HUES6 (cell line): ENCODE data around the gene MORN5.

ENCODE experiments used
- H3K27ac ChIP-seq: 2 replicates; pipeline ENCODE4 v1.7.0; 2013; ENCODE audit warnings: low read depth, mild to moderate bottlenecking, low read length, inconsistent platforms
- H3K27me3 ChIP-seq: 2 replicates; pipeline ENCODE4 v1.6.1; 2013; ENCODE audit warnings: low read length; ENCODE audit not compliant: control insufficient read depth, insufficient read depth
- H3K36me3 ChIP-seq: 2 replicates; pipeline ENCODE4 v1.6.1; 2013; ENCODE audit warnings: low read length; ENCODE audit not compliant: control insufficient read depth, insufficient read depth
- H3K4me1 ChIP-seq: 2 replicates; pipeline ENCODE4 v1.6.1; 2013; ENCODE audit warnings: low read length; ENCODE audit not compliant: control insufficient read depth, insufficient read depth
- H3K4me3 ChIP-seq: 2 replicates; pipeline ENCODE4 v1.5.1; 2013; ENCODE audit warnings: low read depth, low read length
- H3K9ac ChIP-seq: one replicate; pipeline ENCODE4 v1.6.1; 2013; ENCODE audit warnings: mild to moderate bottlenecking, low read length
- H3K9me3 ChIP-seq: 2 replicates; pipeline ENCODE4 v1.6.1; 2013; ENCODE audit warnings: low read depth, low read length; ENCODE audit not compliant: control insufficient read depth, insufficient read depth

The MORN5 gene

DNA sequence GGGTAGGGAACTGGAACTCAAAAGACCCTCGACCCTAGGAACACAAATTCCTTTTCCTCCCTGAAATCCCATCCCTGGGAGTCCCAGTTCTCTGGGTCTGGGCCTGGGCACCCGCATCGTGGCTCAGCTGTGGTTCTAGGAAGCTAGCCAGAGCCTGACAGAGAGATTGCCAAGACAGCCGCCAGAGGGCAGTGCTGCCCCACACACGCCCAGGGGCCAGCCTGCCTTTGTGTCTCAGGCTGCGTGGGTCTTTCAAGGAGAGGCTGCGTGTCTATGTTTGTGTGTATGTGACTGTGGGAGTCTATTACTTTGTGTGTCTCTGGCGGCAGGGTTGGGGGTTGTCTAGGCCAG is 34.6 kb upstream of the MORN5 start:
- Histone ChIP-seq H3K4me1 (peaks cover 19% of the 10 kb centered on the region), H3K9ac (no peak overlapping the region), H3K27me3 (peaks cover 40% of the 10 kb centered on the region), H3K9me3 (no peaks in the 10 kb centered on the region), H3K36me3 (no peaks in the 10 kb centered on the region), H3K27ac (no peak overlapping the region), H3K4me3 (peak overlapping the region; percentile 72; the same call in 1 of the 2 replicates)

DNA sequence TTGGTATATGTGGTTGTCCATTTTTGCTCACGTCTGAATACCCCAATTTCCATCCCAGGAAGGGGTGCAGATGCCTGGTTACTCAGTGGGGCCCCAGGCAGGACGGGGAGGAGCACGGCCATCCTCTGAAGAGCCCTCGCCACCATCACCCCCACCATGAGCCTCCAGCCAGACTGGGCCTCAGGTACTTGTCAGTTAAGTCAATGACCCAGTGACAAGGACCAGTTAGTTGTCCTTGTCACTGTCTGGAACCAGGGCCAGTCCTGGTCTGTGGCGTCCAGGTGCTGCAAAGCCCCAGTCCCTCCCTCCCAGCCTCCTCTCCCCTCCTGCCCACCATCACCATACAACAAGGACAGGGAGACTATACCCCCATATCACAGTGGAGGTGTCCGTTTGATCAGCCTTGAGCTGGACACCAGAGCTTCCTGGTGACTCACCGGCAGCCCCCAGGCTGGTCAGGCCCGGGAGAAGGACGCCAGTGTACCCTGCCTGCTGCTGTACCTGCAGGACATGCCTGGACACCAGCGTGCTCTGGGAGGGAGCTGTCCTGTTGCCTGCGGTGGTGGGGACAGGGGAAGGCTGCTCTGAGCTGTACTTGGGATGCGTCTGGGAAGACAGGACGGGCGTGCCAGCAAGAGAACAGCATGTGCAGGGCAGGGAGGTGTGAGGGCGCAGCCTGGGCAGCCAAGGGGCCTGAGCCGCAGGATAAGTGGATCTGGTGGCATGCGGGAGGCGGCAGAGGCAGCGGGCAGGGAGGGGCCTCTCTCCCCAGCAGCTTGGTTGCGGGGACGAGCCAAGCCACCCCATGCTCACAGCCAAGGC is 34.0 kb upstream of the MORN5 start:
- H3K27me3 ChIP-seq: peaks cover 40% of the 10 kb centered on the region
- no peak overlapping the region for H3K27ac ChIP-seq
- no peaks in the 10 kb centered on the region for H3K9me3 ChIP-seq
- H3K4me3 ChIP-seq: peak overlapping the region; percentile 72
- peak overlapping the region; percentile 75 for H3K9ac ChIP-seq
- peaks cover 19% of the 10 kb centered on the region for H3K4me1 ChIP-seq
- no peaks in the 10 kb centered on the region for H3K36me3 ChIP-seq

DNA sequence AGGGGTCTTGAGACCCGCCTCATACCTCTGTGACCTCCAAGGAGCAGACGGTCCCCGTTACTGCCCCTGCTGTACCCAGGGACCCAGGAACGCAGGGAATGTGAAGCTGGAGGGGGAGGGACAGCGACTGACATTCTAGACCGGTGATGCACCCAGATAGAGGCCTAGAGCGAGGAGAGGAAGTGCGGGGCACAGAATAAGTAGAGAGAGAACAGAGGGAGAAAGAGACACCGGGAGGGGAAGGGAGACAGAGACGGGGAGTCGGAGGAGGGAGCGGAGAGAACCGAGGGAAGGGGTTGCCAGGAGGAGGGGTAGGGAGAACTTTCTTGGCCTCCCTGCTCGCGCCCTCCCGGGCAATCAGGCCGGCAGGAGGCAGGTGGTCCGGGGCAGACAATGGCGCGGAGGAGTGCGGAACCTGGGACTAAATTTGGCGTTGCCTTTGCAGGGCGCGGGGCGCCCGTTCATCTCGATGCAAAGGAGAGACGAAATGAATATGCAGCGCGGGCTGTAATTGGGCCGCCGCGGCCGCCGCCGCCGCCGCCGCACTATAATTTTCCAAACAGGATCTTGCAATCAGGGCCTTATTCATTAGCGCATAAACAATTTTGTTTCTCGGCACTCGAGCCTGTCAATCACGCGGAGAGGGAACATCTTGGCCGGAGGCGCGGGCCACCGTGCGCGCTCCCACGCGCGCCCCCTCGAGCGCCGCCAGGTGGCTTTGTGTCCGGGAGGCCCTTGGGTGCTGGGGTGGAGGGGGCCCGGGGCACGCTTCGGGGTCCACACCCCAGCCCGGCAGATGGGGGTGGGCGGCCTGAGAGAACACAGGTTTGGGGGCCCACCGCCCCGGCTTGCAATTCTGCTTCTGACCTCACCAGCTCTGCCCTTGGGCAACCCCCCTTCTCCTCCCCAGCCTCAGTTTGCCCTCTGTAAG is 33.1 kb upstream of the MORN5 start:
- peaks cover 27% of the 10 kb centered on the region for H3K4me1 ChIP-seq
- no peaks in the 10 kb centered on the region for H3K9me3 ChIP-seq
- H3K36me3 ChIP-seq: no peaks in the 10 kb centered on the region
- peaks cover 47% of the 10 kb centered on the region for H3K27me3 ChIP-seq
- H3K9ac ChIP-seq: peak overlapping the region; percentile 75
- H3K4me3 ChIP-seq: peak overlapping the region; percentile 72
- H3K27ac ChIP-seq: no peak overlapping the region

DNA sequence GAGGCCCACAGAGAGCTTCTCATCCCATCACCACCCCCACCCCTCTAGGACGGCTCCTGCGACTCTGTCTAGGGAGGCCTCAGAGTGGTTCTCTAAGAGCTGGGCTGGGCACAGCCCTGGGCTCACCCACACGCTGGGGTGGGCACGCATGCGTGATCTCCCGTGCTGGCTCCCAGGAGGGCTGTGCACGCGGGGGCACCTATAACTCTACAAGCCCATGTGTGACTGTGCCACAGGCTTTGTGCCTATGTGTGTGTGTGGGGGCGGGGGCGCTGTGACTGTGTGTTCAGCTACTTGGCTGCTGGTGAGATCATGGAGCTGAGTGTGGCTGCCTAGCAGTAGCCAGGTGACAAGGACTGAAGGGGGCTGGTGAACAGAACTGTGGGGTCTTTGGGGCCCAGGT is 32.3 kb upstream of the MORN5 start:
- Histone ChIP-seq H3K27ac (no peak overlapping the region), H3K9me3 (no peaks in the 10 kb centered on the region), H3K4me1 (peaks cover 35% of the 10 kb centered on the region), H3K27me3 (peaks cover 47% of the 10 kb centered on the region), H3K4me3 (no peak overlapping the region), H3K9ac (no peak overlapping the region), H3K36me3 (no peaks in the 10 kb centered on the region)

DNA sequence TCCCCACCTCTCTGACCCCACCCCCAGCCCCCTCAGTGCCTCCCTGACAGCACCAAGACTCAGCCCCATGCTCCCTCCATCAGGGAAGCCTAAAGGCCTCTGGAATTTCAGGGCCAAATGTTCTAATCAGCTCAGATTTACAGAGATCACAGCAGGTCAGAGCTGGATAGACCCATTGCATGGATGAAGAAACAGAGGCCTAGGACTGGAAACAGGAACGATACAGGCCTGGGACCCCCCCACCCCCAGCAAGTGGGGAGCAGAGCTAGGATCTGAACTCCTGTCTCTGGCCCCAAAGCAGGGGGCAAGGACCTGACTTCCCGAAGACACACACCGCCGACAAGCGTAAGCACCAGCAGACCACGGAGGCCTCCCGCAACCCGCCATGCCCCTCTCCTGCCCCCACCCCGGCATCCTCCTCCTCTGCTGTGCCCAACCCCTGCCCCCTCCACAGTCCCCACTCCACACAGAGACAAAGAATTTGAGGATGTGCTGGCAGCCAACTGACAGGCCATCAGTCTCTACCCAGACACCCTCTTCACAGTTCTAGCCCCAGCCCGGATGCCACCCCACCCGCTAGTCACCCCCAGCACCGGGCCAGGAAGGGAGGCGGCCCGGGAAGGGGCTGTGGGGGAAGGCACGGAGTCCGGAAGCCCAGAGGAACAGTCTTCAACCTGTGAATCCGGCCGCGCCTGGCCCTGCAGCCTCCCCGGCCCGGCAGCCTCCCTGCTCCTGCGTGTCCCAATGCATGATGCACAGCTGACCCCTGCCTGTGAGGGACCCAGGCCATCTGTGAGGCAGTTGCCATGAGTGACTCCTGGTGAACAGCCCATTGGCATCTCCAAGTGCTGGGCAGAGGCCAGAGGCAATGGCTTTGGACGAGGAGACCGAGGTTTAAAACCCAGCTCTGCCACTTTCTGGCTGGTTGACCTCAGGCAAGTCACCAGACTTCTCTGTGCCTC is 31.4 kb upstream of the MORN5 start:
- peaks cover 34% of the 10 kb centered on the region for H3K4me1 ChIP-seq
- peaks cover 47% of the 10 kb centered on the region for H3K27me3 ChIP-seq
- H3K9me3 ChIP-seq: no peaks in the 10 kb centered on the region
- no peak overlapping the region for H3K27ac ChIP-seq
- H3K36me3 ChIP-seq: no peaks in the 10 kb centered on the region
- no peak overlapping the region for H3K4me3 ChIP-seq
- H3K9ac ChIP-seq: no peak overlapping the region

DNA sequence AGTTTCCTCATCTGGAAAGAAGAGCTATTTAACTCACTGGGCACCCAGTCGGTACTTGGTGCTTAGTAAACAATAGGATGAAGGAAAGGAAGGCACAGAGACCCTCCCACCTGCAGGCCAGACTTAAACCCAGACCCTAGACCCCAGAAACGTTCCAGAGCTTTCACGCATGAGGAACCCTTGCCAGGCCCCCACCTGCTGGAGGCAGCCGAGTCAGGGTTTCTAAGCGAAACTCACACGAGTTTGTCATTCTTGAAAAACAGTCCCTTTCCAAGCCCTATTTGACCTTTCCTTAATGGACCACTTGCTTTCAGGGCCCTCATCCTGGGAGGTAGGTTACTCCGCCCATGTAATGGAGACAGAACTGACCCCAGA is 30.8 kb upstream of the MORN5 start:
- Histone ChIP-seq H3K36me3 (no peaks in the 10 kb centered on the region), H3K27me3 (peaks cover 47% of the 10 kb centered on the region), H3K4me3 (no peak overlapping the region), H3K4me1 (peaks cover 39% of the 10 kb centered on the region), H3K27ac (no peak overlapping the region), H3K9me3 (no peaks in the 10 kb centered on the region), H3K9ac (no peak overlapping the region)

DNA sequence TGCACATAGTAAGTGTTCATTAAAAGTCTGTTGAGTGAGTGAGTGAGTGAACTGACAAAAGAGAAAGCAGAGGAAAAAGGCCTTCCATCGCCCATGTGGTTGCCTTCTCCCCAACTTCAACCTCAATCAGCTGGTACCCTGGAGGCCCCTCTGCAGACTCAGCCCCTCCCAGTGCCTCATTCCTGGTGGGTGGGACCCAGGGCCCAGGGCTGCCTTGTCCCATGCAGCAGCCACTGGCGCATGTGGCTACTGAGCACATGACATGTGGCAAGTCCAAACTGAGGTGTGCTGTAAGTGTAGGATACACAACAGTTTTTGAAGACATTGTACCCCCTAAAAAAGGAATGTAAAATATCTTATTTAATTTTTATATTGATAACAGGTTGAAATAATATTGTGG is 29.7 kb upstream of the MORN5 start:
- Histone ChIP-seq H3K4me3 (no peak overlapping the region), H3K4me1 (peaks cover 49% of the 10 kb centered on the region), H3K27me3 (peaks cover 39% of the 10 kb centered on the region), H3K9me3 (no peaks in the 10 kb centered on the region), H3K9ac (no peak overlapping the region), H3K36me3 (no peaks in the 10 kb centered on the region), H3K27ac (no peak overlapping the region)

DNA sequence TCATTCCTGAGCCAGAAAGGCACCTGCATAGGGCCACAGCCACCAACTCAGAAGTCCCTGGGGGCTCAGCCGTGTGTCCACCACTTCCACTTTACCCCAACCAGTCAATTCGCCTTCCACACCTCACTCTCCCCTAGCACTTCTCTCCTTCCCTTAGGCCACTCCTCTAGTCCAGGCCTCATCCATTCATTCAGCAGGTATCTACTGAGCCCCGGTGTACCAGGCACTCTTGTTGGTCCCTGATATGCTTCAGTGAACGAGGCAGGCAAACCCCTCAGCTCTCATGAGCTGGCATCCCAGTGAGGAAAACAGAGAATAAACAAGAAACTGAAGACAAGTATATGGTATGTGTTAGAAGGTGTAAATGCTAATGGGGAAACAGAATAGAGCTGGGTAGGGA is 28.9 kb upstream of the MORN5 start:
- H3K36me3 ChIP-seq: no peaks in the 10 kb centered on the region
- no peak overlapping the region for H3K9ac ChIP-seq
- H3K4me3 ChIP-seq: no peak overlapping the region
- H3K4me1 ChIP-seq: peaks cover 46% of the 10 kb centered on the region
- no peak overlapping the region for H3K27ac ChIP-seq
- H3K9me3 ChIP-seq: no peaks in the 10 kb centered on the region
- H3K27me3 ChIP-seq: peaks cover 32% of the 10 kb centered on the region

DNA sequence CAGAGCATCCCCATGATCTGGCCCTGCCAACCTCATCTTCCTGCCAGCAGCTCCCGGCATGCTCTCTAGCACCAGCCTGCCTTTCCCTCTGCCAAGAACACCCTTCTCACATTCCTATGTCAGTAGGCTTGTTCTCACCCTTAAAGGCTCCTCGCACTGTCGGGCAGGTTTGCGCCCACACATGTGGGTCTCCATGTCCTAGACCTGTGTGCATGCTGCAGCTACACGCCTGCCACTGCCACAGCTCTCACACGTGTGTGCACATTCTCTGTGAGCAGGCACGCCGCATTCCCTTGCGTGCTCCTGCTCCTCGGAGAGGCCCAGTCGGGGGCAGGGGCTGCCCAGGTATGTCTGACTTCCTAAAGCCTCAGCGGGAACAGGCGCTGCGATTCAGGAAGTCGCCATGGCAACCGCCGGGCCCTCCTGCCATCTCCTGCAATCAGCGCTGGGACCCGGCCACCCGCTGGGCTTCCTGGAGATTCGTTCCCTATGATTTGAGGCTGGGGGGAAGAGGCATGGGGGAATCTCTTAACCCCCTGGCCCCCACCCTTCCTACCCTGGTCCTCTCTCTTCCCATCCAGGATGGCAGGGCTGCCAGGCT is 28.2 kb upstream of the MORN5 start:
- H3K27ac ChIP-seq: no peak overlapping the region
- H3K9ac ChIP-seq: no peak overlapping the region
- peaks cover 25% of the 10 kb centered on the region for H3K27me3 ChIP-seq
- no peaks in the 10 kb centered on the region for H3K36me3 ChIP-seq
- H3K9me3 ChIP-seq: no peaks in the 10 kb centered on the region
- H3K4me1 ChIP-seq: peaks cover 41% of the 10 kb centered on the region
- H3K4me3 ChIP-seq: peak overlapping the region; percentile 17

DNA sequence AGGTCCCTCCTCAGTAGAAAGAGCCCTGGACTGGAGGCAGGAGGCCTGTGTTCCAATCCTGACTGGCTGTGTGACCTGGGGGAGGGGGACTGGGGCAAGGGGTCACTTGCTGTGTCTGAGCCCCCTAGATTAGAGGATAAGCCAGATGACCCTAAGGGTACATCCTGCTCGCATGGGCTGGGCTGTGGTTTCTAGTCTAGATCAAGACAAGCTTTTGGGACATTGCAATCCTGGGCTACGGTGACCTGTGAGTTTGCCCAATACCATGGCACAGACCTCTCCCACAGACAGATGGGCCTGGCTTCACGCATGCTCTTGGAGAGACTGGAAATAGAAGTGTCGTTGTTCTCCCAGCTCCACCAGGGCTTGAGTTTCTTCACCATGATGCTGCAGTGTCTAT is 27.2 kb upstream of the MORN5 start:
- Histone ChIP-seq H3K4me1 (peaks cover 38% of the 10 kb centered on the region), H3K27ac (no peak overlapping the region), H3K9ac (no peak overlapping the region), H3K36me3 (no peaks in the 10 kb centered on the region), H3K4me3 (no peak overlapping the region), H3K9me3 (no peaks in the 10 kb centered on the region), H3K27me3 (peaks cover 15% of the 10 kb centered on the region)
